Measurements from ENCODE around the gene TNRC6A.

DNA sequence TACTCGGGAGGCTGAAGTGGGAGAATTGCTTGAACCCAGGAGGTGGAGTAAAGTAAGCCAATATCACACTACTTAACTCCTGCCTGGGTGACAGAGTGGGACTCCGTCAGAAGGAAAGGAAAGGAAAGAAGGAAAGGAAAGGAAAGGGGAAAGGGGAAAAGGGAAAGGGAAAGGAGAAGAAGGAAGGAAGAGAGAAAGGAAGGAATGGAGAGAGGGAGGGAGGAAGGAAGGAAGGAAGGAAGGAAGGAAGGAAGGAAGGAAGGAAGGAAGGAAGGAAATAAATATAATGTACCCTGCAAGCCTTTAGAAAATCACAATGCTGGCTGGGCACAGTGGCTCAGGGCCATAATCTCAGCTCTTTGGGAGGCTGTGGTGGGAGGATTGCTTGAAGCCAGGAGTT is 143.6 kb downstream of the TNRC6A start:
- TF ChIP-seq, protein P1, sequence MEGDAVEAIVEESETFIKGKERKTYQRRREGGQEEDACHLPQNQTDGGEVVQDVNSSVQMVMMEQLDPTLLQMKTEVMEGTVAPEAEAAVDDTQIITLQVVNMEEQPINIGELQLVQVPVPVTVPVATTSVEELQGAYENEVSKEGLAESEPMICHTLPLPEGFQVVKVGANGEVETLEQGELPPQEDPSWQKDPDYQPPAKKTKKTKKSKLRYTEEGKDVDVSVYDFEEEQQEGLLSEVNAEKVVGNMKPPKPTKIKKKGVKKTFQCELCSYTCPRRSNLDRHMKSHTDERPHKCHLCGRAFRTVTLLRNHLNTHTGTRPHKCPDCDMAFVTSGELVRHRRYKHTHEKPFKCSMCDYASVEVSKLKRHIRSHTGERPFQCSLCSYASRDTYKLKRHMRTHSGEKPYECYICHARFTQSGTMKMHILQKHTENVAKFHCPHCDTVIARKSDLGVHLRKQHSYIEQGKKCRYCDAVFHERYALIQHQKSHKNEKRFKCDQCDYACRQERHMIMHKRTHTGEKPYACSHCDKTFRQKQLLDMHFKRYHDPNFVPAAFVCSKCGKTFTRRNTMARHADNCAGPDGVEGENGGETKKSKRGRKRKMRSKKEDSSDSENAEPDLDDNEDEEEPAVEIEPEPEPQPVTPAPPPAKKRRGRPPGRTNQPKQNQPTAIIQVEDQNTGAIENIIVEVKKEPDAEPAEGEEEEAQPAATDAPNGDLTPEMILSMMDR (IDR thresholded peaks at IDR 0.05; ENCODE audit: low read depth, low read length), result no peak
- no peak for TF ChIP-seq EZH2phosphoT487 (IDR thresholded peaks at IDR 0.05; ENCODE audit: low read depth)
